K562 (cell line): ENCODE results near the gene ALB. TPM values are rescaled to one million over a fixed set of nuclear protein-coding genes. Genes with fewer than 3 reads are reported as not detected.

Experiments
- ATAC-seq: fragments of 200-7000 bp; cut with Tn5 transposase; 3 replicates; pipeline ENCODE4 v1.9.1; 2020; ENCODE audit warnings: moderate library complexity
- BruUV-seq: library from RNA; stranded (reverse); fragments of 400-500 nt; replicated peaks from 2 replicates; lab custom pipeline; 2021; lab: Mats Ljungman, UMichigan
- CTCF ChIA-PET: fragments of 300-600 bp; formaldehyde crosslinking; extraction: SDS; loops from one replicate; lab custom pipeline; 2021; ENCODE audit warnings: low intra/inter-chr PET ratio; lab: Yijun Ruan, JAX
- POLR2A ChIA-PET: fragments of 300-600, 350-650 bp; sonication (Branson Sonifier 250); formaldehyde crosslinking; extraction: SDS; loops from one replicate; lab custom pipeline; 2021; ENCODE audit warnings: antibody characterized with exemption, inconsistent platforms; lab: Yijun Ruan, JAX
- DNase-seq, 4 experiments: peaks; one replicate each; pipeline versions ENCODE4 v3.0.0 to v3.0.0-alpha.2; 2011 to 2018; ENCODE audit warnings: low spot score in 3 of 4, mixed read lengths in 3 of 4; ENCODE audit errors: extremely low read depth in 1 of 4
- FAIRE-seq: peaks from 2 replicates; lab custom pipeline; 2011; peaks lifted over from hg19 to GRCh38; lab: Jason Lieb, UNC
- H2AFZ ChIP-seq: 2 replicates; pipeline ENCODE4 v1.6.0; 2011; ENCODE audit warnings: low read depth, low read length, control low read depth, inconsistent platforms
- H3K27ac ChIP-seq: fragments of 200-600 bp; 3 replicates; pipeline ENCODE4 v1.8.0; 2011; ENCODE audit warnings: low read depth, mild to moderate bottlenecking, control low read depth, inconsistent platforms, low read length, moderate library complexity, mixed read lengths; ENCODE audit errors: extremely low read depth
- H3K27me3 ChIP-seq, 2 experiments: fragments of 300-600 bp in 1 of 2; 2 replicates in 1 of 2; 3 replicates in 1 of 2; pipeline versions ENCODE4 v1.6.0 to v1.8.0; 2011; ENCODE audit warnings: inconsistent platforms in 2 of 2, low read length in 2 of 2, mild to moderate bottlenecking in 1 of 2, mixed read lengths in 1 of 2, moderate library complexity in 1 of 2; ENCODE audit not compliant: control insufficient read depth in 2 of 2, insufficient read depth in 2 of 2
- H3K36me3 ChIP-seq: fragments of 300-600 bp; 3 replicates; pipeline ENCODE4 v1.8.0; 2011; ENCODE audit warnings: mild to moderate bottlenecking, low read length, inconsistent platforms; ENCODE audit not compliant: control insufficient read depth, insufficient read depth
- H3K4me1 ChIP-seq, 2 experiments: fragments of 200-600 bp in 1 of 2; replicated peaks in 1 of 2; 2 replicates in 1 of 2; 3 replicates in 1 of 2; pipeline versions ENCODE4 v1.5.1 to v1.8.0; 2011; ENCODE audit warnings: inconsistent platforms in 2 of 2, low read length in 2 of 2, mild to moderate bottlenecking in 1 of 2, mixed read lengths in 1 of 2, moderate library complexity in 1 of 2; ENCODE audit not compliant: control insufficient read depth in 2 of 2, insufficient read depth in 2 of 2
- H3K4me2 ChIP-seq: 2 replicates; pipeline ENCODE4 v1.6.1; 2011; ENCODE audit warnings: low read length, control low read depth, inconsistent platforms, mixed read lengths; ENCODE audit not compliant: insufficient read depth
- H3K4me3 ChIP-seq: fragments of 200-600 bp; sonication (generic), shearing (Covaris generic); 2 replicates; pipeline ENCODE4 v1.5.1; 2016; ENCODE audit warnings: control low read depth, inconsistent platforms
- H3K79me2 ChIP-seq: fragments of 200-600 bp; 3 replicates; pipeline ENCODE4 v1.8.0; 2011; ENCODE audit warnings: low read length, inconsistent platforms; ENCODE audit not compliant: control insufficient read depth, insufficient read depth
- H3K9ac ChIP-seq, 2 experiments: 2 replicates each; pipeline versions ENCODE4 v1.6.0 to v1.6.1; 2011; ENCODE audit warnings: low read depth in 2 of 2, low read length in 2 of 2, control low read depth in 1 of 2, inconsistent platforms in 1 of 2, mild to moderate bottlenecking in 1 of 2, mixed read lengths in 1 of 2; ENCODE audit not compliant: insufficient read depth in 1 of 2
- H3K9me1 ChIP-seq: one replicate; pipeline ENCODE4 v1.6.0; 2011; ENCODE audit warnings: inconsistent platforms, mild to moderate bottlenecking, low read length, moderate library complexity; ENCODE audit not compliant: control insufficient read depth, insufficient read depth
- H3K9me3 ChIP-seq: replicated peaks from 2 replicates; pipeline ENCODE4 v1.5.1; 2011; ENCODE audit warnings: low read depth, low read length, inconsistent platforms; ENCODE audit not compliant: control insufficient read depth, insufficient read depth
- H4K20me1 ChIP-seq: replicated peaks from 2 replicates; pipeline ENCODE4 v1.6.1; 2011; ENCODE audit warnings: low read length, inconsistent platforms, mixed read lengths; ENCODE audit not compliant: control insufficient read depth, insufficient read depth
- AFF4 ChIP-seq: sonication (generic); formaldehyde crosslinking; IDR thresholded peaks from 2 replicates; pipeline ENCODE4 v1.8.0; 2023; ENCODE audit warnings: mild to moderate bottlenecking, missing genetic modification reagents
- NELFE ChIP-seq: IDR thresholded peaks from 2 replicates; pipeline ENCODE4 v1.6.1; 2011; ENCODE audit warnings: mild to moderate bottlenecking; ENCODE audit not compliant: insufficient read depth, insufficient read length
- PRPF4 ChIP-seq: fragments of 200-400 bp; formaldehyde crosslinking; IDR thresholded peaks from one replicate; pipeline ENCODE4 v1.6.1; 2017; ENCODE audit warnings: low read length, low read depth, mild to moderate bottlenecking; ENCODE audit not compliant: insufficient read depth, poor library complexity, severe bottlenecking
- SIRT6 ChIP-seq: IDR thresholded peaks from one replicate; pipeline ENCODE4 v1.6.1; 2012; ENCODE audit warnings: low read depth, mild to moderate bottlenecking, control low read depth, inconsistent platforms, low read length, moderate library complexity
- ZBTB5 ChIP-seq: fragments of 450-650 bp; IDR thresholded peaks from 2 replicates; pipeline ENCODE4 v1.6.1; 2017; ENCODE audit warnings: antibody characterized with exemption
- ZNF347 ChIP-seq: fragments of 450-650 bp; formaldehyde crosslinking; IDR thresholded peaks from 2 replicates; pipeline ENCODE4 v1.4.0; 2020; ENCODE audit warnings: low read depth, mild to moderate bottlenecking, moderate library complexity
- WGBS: fragments of 100-300 bp; shearing (Covaris generic); methylation state at CpG from one replicate; pipeline ENCODE4 v1.1.6; 2016; ENCODE audit warnings: low coverage, mixed read lengths; ENCODE audit not compliant: insufficient coverage; ENCODE audit errors: missing lambda C conversion rate; 5-methylcytosine and 5-hydroxymethylcytosine counted together
- in situ Hi-C: fragments of 300-500 bp; cut with MboI; formaldehyde crosslinking; loops from 4 replicates; pipeline ENCODE4 v1.15.0; 2018; ENCODE audit warnings: inconsistent platforms, mixed read lengths
- intact Hi-C: fragments of 100-400 bp; cut with micrococcal nuclease; formaldehyde crosslinking; loops from 2 replicates; pipeline ENCODE4 v1.14.2; 2022
- polyA plus RNA-seq, 8 experiments: library from polyadenylated mRNA; depleted of rRNA in 4 of 8; stranded (reverse) in 5 of 8; unstranded in 3 of 8; fragments of >200 nt; fragmentation: Nextera tagmentation in 2 of 8; fragmentation: Illumina TruSeq in 1 of 8; extraction: Ambion mirVana in 2 of 8; extraction: Trizol in 1 of 8; gene quantifications; 2 replicates each; pipeline versions ENCODE4 v1.2.1 to v1.2.3, GENCODE V29; 2011 to 2014; ENCODE audit warnings: inconsistent platforms in 1 of 8, missing spikeins in 1 of 8
- total RNA-seq, 7 experiments: library from RNA; depleted of rRNA in 6 of 7; stranded (reverse); fragments of >200 nt in 6 of 7; fragmentation: Illumina TruSeq in 2 of 7; extraction: Trizol in 2 of 7; gene quantifications; 2 replicates each; pipeline versions ENCODE4 v1.2.1 to v1.2.3, GENCODE V29; 2011 to 2021; ENCODE audit warnings: low replicate concordance in 1 of 7

The ALB gene
- total and polyA plus RNA-seq, 9 of the 15 experiments (the other 6 are each of a cell fraction or from before 2014, with no cell fraction given), result 0.04 to 18.5 (median 0.20) TPM; not detected in 2

GRCh38 chr4:73409012-73409862, 5.2 kb downstream of the ALB start:
- H3K4me1 ChIP-seq, result no peaks in the 10 kb centered on the region
- FAIRE-seq (peak; percentile 19), ATAC-seq (no peak), DNase-seq (no peak)
- no peak overlapping the region for H3K9ac ChIP-seq
- no peak overlapping the region for H3K4me3 ChIP-seq
- H3K27me3 ChIP-seq, result no peaks in the 10 kb centered on the region
- POLR2A ChIA-PET, result interaction anchor here (1.0 kb wide), 1 partner anchor 9 kb away, joined by 4 read pairs; no protein-coding TSS in a partner anchor
- no peaks in the 10 kb centered on the region for H3K36me3 ChIP-seq
- H3K79me2 ChIP-seq, result no peaks in the 10 kb centered on the region
- H3K27ac ChIP-seq, result no peak overlapping the region
- no peaks in the 10 kb centered on the region for H4K20me1 ChIP-seq
- in situ Hi-C loops, result no loop called here
- H3K4me2 ChIP-seq, result no peak overlapping the region
- no peaks in the 10 kb centered on the region for H3K9me3 ChIP-seq
- BruUV-seq, result no TSS peak
- intact Hi-C loops, result no loop called here
- WGBS, result 33% methylated on average over 6 of the region's 6 CpGs
- H3K9me1 ChIP-seq, result no peaks in the 10 kb centered on the region
- CTCF ChIA-PET, result no interaction called here
- H2AFZ ChIP-seq, result no peak overlapping the region
- TF ChIP-seq SIRT6 (no peak), AFF4 (CRISPR knock-in tag) (no peak), PRPF4 (no peak), NELFE (no peak), ZBTB5 (no peak), ZNF347 (CRISPR knock-in tag) (no peak)
